Hematopoietic multipotent progenitor cell treated with erythropoietin and hydrocortisone succinate and interleukin-3 and kit ligand, for 8 days (in vitro differentiated cells): ENCODE measurements around the gene LSR.
A peak's percentile ranks its signal among the peaks of the same experiment; 100 is the strongest.
"Not testable (repeated sequence)": the region's sequence is repeated elsewhere in the genome, so short reads cannot be mapped to it uniquely, and the experiment has no call there.

Experiments
- DNase-seq: peaks from one replicate; pipeline ENCODE4 v3.0.0-alpha.2; 2015

LSR gene

GRCh38 chr19:35219008-35219407 lies 29.8 kb upstream of the LSR start:
- no peak for DNase-seq

- peak; percentile 93 for DNase-seq
Measured at GRCh38 chr19:35220315-35220921, 28.4 kb upstream of the LSR start.

DNA sequence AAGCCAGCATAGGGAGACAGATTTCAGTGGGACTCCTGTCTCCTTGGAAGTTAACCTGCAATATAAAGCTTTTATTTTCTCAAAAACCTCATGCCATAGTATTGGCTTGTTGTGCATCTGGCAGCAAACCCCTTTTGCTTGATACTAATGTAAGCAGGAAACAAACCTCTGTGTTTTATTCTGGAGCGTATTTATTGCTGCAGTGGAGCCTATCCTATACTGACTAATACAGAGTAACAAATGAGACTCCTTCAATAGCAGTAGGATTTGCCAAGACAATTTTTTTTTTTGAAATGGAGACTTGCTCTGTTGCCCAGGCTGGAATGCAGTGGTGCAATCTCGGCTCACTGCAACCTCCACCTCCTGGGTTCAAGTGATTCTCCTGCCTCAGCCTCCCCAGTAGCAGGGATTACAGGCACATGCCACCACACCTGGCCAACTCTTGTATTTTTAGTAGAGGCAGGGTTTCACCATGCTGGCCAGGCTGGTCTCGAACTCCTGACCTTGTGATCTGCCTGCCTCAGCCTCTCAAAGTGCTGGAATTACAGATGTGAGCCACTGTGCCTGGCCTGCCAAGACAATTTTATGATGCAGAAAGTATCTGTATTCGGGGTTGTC lies 27.7 kb upstream of the LSR start:
- not testable (repeated sequence) for DNase-seq

GRCh38 chr19:35222373-35223015 lies 26.3 kb upstream of the LSR start:
- DNase-seq, result no peak

- peak; percentile 47 for DNase-seq
Measured at GRCh38 chr19:35223084-35223790, 25.6 kb upstream of the LSR start.

GRCh38 chr19:35223862-35224505 lies 24.8 kb upstream of the LSR start:
- no peak for DNase-seq

GRCh38 chr19:35224681-35225571 lies 23.9 kb upstream of the LSR start:
- DNase-seq, result peak; percentile 75

- DNase-seq, result no peak
Measured at GRCh38 chr19:35225951-35226350, 22.9 kb upstream of the LSR start.

DNA sequence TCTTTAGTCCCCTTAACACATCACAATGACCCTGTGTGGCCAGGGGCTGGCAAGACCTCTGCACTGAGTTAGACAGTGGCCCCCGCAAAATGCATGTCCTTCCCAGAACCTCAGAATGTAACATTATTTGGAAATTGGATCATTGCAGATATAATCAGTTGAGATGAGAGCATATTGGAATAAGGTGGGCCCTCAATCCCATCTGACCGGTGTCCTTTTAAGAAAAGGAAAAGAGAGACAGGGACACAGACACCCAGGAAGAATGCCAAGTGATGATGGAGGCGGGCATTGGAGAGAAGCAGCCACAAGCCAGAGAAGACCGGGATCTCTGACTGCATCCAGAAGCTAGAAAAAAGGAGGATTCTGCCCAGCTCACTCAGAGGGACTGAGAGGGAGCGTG lies 22.1 kb upstream of the LSR start:
- DNase-seq, result no peak

DNA sequence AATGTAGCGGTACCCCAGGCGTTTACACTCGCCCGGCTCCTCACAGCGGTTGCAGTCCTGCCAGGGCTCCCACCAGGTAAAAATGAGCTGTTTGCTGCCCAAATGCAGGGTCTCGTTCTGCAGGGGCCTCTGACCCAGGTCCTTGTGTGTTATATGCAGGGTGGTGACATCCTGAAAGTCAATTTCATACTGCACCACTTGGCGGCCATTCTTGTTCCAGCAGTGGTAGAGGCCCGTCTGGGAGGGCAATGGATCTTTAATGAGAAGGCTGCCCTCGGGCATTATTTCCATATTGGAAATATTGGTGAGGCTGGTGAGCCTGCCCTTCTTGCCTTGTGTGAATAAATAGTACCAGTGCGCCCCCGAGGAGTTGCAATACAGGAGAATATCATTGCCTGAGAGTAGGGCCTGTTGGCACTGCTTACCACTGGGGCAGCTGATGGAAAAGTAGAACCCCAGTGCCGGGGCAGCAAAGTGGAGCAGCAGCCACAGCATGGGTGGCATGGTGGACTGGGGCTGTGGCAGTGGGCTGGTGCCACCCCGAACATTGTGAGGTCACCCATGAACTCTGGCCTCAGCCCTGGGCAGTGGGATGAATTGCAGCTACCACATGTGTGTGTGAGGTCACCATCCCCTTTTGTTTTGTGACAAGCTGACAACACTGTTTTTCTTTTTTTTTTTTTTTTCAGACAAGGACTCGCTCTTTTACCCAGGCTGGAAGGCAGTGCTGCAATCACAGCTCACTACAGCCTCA lies 20.4 kb upstream of the LSR start, which contains the start of gene FAM187B:
TSS of gene FAM187B (minus strand) at position 563 of the 754 bp plus-strand sequence. CDS start at position 504, 59 bp downstream.
- DNase-seq, result no peak

DNA sequence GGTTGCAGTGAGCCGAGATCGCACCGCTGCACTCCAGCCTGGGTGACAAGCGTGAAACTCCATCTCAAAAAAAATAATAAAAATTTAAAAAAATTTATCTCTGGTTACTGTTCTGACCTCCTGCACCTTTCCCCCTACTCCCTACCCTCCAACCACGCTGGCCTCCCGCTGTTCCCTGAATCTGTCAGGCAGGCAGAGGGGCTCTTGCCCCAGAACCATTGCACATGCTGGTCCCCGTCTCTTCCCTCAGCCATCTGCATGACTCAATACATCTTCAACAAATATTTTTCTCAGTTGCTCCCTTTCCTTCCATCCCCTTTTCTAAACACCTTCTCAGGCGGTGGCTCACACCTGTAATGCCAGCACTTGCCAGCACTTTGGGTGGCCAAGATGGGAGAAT lies 19.2 kb upstream of the LSR start:
- DNase-seq, result no peak

DNA sequence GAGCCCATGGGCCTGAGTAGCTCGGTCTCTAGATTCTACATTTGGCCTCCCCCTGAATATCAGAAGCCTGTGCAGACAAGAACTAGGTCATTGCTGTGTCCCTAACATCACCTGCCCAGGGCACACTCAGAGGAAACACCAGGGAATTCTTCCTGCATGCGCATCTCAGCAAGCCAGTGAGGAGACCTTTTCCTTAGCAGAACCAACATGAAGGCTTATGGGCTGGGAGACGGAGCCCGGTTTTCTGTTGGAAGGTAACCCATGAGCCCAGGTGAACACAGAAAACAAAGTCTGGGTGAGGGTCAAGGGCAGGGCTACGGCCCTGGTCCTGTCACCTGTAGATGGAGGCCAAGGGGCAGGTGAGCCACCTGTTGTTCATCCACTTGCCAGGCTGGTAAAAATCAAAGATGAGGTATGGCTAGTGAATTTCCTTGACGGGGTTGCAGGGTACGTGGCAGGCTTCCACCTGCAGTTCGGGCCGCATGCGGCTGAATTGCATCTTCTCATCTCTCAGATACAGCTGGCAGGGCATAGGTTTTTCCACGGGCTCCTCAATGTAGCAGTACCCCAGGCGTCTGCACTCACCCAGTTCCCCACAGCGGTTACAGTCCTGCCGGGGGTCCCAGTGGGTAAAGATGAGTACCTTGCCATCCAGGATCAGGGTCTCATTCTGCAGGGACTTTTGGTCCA lies 16.7 kb upstream of the LSR start:
- DNase-seq, result no peak

DNA sequence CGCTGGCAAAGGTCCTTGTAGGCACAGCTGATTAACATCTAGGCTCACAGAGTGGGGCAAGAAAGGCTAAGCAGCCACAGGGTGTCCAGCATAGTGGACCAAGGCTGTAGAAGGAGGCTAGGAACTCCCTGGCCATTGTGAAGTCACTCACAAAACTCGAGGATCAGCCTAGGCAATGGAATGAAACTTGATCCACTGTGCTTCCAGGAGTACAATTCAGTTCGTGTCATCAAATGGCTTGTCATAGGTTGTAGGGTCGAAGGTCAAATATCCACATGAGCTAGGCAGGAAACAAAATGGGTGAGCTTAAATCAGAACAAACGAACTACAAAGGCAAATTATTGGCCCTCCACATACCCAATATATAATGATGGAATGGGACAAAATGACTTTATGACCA lies 15.9 kb upstream of the LSR start:
- no peak for DNase-seq

DNA sequence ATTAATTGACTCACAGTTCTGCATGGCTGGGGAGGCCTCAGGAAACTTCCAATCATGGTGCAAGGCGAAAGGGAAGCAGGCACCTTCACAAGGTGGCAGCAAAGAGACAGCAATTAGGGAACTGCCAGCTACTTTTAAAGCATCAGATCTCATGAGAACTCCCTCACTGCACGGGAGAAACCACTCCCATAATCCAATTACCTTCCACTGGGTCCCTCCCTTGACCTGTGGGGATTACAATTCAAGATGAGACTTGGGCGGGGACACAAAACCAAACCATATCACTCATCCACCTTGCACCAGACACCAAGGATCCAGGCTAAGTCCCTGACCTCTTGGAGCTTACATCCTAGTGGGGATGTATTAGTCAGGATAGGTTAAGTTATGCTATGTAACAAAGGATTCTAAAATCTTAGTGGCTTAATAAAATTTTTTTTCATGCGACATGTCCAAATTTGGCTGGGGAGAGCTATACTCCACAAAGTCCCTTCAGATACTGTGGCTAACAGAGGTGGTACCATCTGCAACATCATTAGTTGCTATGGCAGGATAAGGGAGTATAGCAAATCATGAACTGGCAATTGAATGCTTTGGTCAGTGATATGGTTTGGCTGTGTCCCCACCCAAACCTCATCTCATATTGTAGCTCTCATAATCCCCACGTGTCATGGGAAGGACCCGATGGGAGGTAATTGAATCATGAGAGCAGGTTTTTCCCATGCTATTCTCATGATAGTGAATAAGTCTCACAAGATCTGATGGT lies 12.0 kb upstream of the LSR start:
- DNase-seq, result peak; percentile 45

DNA sequence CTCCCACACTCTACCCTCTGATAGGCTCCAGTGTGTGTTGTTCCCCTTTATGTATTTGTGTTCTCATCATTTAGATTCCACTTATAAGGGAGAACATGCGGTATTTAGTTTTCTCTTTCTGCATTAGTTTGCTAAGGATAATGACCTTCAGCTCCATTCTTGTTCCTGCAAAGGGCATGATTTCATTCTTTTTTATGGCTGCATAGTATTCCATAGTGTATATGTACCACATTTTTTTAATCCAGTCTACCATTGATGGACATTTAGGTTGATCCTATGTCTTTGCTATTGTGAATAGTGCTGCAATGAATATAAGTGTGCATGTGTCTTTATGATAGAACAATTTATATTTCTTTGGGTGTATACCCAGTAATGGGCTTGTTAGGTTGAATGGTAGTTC lies 9.2 kb upstream of the LSR start:
- not testable (repeated sequence) for DNase-seq

DNA sequence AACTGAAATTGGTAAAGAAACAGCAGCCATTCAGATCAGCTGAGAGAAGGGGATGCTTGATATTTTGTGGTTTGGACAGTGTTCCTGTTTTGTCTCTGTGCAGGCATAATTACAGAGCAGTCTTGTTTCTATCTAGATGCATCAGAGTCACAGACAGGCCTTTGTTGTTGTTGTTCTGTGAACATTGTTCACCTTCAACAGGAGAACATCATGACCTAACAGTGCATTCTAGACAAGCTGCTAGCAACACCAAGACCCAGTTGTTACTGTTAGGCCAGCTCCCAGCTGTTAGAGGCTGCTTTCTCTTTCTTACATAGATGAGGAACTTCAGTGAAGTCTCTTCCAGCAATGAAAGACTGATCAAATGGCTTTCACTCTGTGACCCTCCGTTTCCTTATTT lies 8.5 kb upstream of the LSR start:
- DNase-seq, result no peak

DNA sequence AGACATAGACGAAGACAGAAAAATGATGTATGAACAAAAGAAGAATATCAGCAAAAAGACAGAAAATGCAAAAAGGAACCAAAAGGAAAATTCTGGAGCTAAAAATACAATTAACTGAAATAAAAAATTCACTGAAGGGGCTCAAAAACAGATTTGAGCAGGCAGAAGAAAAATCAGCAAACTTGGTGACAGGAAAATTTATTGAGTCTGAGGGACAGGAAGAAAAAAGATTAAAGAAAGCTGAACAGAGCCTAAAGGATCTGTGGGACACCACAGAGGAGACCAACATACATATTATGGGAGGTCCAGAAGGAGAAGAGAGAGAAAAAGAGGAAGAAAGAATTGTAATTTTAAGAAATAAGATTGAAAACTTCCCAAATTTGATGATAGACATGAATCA lies 7.4 kb upstream of the LSR start:
- DNase-seq, result no peak

DNA sequence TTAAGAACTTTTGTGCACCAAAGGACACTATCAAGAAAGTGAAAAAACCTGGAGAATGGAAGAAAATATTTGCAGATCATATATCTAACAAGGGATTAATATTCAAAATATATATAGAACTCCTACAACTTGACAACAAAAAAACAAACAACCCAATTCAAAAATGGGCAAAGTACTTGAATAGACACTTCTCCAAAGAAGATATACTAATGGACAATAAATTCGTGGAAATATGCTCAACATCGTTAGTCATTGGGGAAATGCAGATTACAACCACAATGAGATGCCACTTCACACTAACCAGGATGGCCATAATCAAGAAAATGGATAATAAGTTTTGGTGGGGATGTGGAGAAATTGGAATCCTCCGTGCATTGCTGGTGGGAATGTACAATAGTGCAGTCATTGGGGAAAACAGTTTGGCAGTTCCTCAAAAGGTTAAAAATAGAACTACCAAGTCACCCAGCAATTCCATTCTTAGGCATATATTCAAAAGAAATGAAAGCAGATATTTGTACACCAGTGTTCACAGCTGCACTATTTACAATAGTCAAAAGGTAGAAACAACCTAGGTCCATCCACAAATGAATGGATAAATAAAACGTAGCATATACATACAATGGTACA lies 2.2 kb upstream of the LSR start:
- DNase-seq, result no peak

DNA sequence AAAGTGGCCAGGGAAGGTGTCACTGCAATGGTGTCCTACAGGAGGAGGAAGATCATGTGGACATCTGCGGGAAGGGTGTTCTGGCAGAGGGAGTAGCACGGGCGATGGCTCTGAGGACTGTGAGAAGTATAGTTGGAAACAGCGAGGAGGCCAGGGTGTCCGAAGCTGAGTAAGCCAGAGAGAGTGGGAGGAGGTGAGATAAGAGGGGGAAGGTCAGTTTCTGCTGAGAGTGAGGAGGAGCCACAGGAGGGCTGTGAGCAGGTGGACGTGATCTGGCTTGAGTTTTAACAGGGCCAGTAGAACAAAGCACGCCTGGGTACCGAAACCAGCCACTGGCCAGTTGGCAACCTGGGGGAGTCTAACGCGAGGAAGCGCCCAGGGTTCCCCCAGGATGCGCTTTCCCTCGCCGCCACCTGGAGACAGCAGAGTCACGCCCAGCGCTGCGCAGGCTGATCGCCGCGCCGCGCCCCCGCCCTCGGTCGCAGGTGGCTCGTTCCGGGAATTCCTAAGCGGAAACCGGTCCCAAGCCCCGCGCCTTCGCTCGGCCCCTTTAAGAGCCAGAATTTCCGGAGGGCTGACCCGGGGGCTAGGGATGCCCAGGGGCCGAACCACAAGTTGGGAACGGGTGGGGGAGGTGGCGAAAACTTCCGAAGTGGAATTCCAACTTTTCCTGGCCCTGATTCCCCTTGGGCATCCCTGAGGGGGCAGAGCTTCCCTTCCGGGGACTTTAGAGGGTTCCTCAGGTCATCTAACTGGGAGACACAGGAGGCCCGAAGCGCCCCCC lies 1.1 kb upstream of the LSR start:
- DNase-seq, result no peak
